Peyer's patch (tissue), 4 donors: ENCODE measurements around the gene SNRNP70.

Experiments used
- CTCF ChIP-seq, 6 experiments: fragments of 450-650 bp in 4 of 6; fragments of 200-600 bp in 2 of 6; sonication (generic) in 1 of 6; IDR thresholded peaks; one replicate each; pipeline ENCODE4 v1.5.1; 2017 to 2019; ENCODE audit warnings: antibody characterized with exemption in 6 of 6, mild to moderate bottlenecking in 3 of 6, moderate library complexity in 1 of 6
- POLR2A ChIP-seq, 2 donors: fragments of 450-650 bp; IDR thresholded peaks; one replicate each; pipeline ENCODE4 v1.5.1; 2017; ENCODE audit warnings: antibody characterized with exemption in 2 of 2, mild to moderate bottlenecking in 2 of 2, moderate library complexity in 2 of 2

GRCh38 chr19:49086296-49086695, 1.0 kb downstream of the SNRNP70 start:
- TF ChIP-seq CTCF (IDR thresholded peaks at IDR 0.05) (no peak), POLR2A (IDR thresholded peaks at IDR 0.05) (no peak)
